ENCODE data around the gene MTREX.

MTREX gene

DNA sequence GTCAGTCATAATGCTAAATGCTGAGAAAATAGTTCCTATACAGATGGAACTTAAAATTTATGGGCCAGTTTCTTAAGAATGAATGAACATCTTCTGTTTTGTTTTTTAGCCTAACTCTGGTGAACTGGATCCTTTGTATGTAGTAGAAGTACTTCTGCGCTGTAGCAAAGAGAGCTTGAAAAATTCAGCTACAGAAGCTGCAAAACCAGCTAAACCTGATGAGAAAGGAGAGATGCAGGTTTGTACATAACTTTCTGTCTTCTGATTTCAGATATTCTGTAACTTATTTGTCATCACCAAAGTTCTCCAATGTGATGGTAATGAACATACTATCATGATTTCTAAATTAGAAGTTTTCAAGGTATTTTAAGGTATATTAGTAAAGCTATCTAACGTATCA is 80.1 kb downstream of the MTREX start:
- TF ChIP-seq, protein P1, sequence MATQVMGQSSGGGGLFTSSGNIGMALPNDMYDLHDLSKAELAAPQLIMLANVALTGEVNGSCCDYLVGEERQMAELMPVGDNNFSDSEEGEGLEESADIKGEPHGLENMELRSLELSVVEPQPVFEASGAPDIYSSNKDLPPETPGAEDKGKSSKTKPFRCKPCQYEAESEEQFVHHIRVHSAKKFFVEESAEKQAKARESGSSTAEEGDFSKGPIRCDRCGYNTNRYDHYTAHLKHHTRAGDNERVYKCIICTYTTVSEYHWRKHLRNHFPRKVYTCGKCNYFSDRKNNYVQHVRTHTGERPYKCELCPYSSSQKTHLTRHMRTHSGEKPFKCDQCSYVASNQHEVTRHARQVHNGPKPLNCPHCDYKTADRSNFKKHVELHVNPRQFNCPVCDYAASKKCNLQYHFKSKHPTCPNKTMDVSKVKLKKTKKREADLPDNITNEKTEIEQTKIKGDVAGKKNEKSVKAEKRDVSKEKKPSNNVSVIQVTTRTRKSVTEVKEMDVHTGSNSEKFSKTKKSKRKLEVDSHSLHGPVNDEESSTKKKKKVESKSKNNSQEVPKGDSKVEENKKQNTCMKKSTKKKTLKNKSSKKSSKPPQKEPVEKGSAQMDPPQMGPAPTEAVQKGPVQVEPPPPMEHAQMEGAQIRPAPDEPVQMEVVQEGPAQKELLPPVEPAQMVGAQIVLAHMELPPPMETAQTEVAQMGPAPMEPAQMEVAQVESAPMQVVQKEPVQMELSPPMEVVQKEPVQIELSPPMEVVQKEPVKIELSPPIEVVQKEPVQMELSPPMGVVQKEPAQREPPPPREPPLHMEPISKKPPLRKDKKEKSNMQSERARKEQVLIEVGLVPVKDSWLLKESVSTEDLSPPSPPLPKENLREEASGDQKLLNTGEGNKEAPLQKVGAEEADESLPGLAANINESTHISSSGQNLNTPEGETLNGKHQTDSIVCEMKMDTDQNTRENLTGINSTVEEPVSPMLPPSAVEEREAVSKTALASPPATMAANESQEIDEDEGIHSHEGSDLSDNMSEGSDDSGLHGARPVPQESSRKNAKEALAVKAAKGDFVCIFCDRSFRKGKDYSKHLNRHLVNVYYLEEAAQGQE (IDR thresholded peaks at IDR 0.05; ENCODE audit: insufficient read depth in 1 of 2, low read depth in 2 of 2, low read length in 2 of 2), result no peak

DNA sequence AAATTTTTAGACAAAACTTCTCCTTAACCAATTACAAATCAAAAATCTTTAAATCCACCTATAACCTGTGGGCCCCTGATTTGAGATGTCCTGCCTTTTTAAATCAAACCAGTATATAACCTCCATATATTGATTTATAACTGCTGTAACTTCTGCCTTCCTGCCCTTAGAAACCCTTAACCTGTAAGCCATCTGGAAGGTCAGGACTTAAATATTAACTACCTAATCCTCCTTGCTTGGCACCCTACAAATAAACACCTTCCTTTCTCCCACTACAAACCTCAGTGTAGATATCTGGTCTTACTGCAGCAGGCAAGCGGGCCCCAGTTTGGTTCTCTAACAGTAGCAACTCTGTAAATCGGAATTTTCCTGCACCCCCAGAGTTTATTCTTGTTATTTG is 83.9 kb downstream of the MTREX start:
- TF ChIP-seq SIN3A (IDR thresholded peaks at IDR 0.05; ENCODE audit: borderline replicate concordance, insufficient read depth, low read length) (no peak), TAF1 (IDR thresholded peaks at IDR 0.05; ENCODE audit: borderline replicate concordance, insufficient read depth, low read length) (no peak), POLR2AphosphoS5 (IDR thresholded peaks at IDR 0.05; ENCODE audit: low read depth, low read length) (no peak), FOXP2 (optimal IDR thresholded peaks at IDR 0.05; ENCODE audit: borderline replicate concordance, extremely low read depth, extremely low read length, insufficient read depth) (no peak)
- TF ChIP-seq, protein P1 (IDR thresholded peaks at IDR 0.05; ENCODE audit: insufficient read depth in 1 of 2, low read depth in 2 of 2, low read length in 2 of 2), result no peak

DNA sequence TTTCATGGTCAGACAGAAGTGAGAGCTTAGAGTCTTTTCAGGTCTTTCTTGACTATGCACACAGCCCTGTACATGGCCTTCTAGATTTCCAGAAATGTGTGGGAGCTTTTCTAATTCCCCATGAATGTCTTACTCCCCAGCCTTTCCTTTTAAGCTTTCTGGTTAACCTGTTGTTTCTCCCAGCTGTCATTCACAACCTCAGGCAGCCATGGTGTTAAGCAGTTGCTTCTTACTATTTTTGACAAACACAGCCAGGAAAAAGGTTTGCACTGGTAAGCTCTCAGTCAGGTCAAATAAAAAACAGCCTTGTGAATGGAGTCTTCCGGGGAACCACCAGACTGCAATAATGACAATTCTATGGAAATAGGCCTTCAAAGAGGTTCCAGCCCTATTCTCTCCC is 84.9 kb downstream of the MTREX start:
- no peak for TF ChIP-seq FOXP2 (optimal IDR thresholded peaks at IDR 0.05; ENCODE audit: borderline replicate concordance, extremely low read depth, extremely low read length, insufficient read depth)

DNA sequence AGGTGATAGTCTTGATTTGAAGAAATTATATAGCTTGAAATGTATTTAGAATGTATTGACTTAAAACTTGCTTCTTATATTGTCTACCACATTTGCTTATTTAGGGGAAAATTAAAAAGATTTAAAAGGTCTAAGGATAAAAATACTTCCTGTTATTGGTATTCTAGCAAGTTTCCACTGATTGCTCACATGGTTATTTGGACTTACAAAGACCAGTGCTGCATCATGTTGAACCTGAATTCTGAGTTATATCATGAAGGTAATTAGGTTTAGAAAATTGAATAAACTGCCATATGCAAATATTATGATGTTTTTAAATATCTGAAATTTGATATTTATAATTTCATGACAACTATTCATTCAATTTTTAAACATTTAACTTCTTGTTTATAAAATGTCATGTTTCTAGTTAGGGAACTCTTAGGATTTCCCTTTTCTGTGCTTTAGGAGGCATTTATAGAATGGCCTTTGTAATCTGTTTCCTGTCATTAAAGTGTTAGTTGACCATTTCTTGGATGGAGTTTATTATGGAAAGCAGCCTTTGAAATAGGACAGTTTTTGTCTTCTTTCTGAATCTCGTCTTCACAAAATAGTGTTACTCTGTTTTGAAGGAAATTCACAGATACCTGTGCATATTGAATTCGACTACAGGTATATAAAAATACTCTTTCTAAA is 85.8 kb downstream of the MTREX start:
- TF ChIP-seq SIN3A (IDR thresholded peaks at IDR 0.05; ENCODE audit: borderline replicate concordance, insufficient read depth, low read length) (no peak), TAF1 (IDR thresholded peaks at IDR 0.05; ENCODE audit: borderline replicate concordance, insufficient read depth, low read length) (no peak), FOXP2 (optimal IDR thresholded peaks at IDR 0.05; ENCODE audit: borderline replicate concordance, extremely low read depth, extremely low read length, insufficient read depth) (no peak), POLR2AphosphoS5 (IDR thresholded peaks at IDR 0.05; ENCODE audit: low read depth, low read length) (no peak)
- TF ChIP-seq, protein P1 (IDR thresholded peaks at IDR 0.05; ENCODE audit: insufficient read depth in 1 of 2, low read depth in 2 of 2, low read length in 2 of 2), result no peak

DNA sequence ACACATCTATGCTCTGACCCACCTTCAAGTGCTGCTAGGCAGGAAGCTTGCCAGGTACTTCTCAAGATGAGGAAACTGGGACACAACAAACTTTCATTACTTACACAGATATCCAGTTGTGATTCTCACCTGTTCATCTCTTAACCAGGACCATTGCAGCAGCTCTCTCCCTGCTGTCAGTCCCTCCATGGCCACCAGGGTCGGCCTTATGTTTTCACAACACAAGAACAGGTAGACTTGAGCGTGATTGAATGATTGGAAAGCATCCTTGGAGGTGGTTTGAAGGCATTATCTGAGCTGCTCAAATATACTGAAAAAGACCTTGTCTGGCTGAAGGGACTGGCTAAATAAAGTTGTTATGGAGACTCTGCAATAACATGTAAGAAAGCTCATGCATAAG is 94.4 kb downstream of the MTREX start:
- TF ChIP-seq POLR2AphosphoS5 (IDR thresholded peaks at IDR 0.05; ENCODE audit: low read depth, low read length), result no peak
- TF ChIP-seq TAF1 (IDR thresholded peaks at IDR 0.05; ENCODE audit: borderline replicate concordance, insufficient read depth, low read length), result no peak
- TF ChIP-seq, protein P1 (IDR thresholded peaks at IDR 0.05; ENCODE audit: insufficient read depth in 1 of 2, low read depth in 2 of 2, low read length in 2 of 2), result no peak
- TF ChIP-seq SIN3A (IDR thresholded peaks at IDR 0.05; ENCODE audit: borderline replicate concordance, insufficient read depth, low read length), result no peak
- TF ChIP-seq FOXP2 (optimal IDR thresholded peaks at IDR 0.05; ENCODE audit: borderline replicate concordance, extremely low read depth, extremely low read length, insufficient read depth), result no peak
